A549 (cell line): ENCODE data around the gene DENND6A.

ENCODE experiments used
- CHD4 ChIP-seq: fragments of 200-600 bp; sonication (generic); IDR thresholded peaks from 2 replicates; pipeline ENCODE4 v1.6.1; 2016; ENCODE audit warnings: antibody characterized with exemption, mild to moderate bottlenecking, borderline replicate concordance
- CTCF ChIP-seq: fragments of >200 bp; sonication (Bioruptor Twin); formaldehyde crosslinking; IDR thresholded peaks from 3 replicates; pipeline ENCODE4 v1.5.1; 2016
- EP300 ChIP-seq, 2 experiments: fragments of >200 bp; sonication (Bioruptor Twin); formaldehyde crosslinking; IDR thresholded peaks; 2 replicates in 1 of 2; 3 replicates in 1 of 2; pipeline ENCODE4 v1.6.1; 2016 to 2017
- ESRRA ChIP-seq: fragments of 150-350 bp; IDR thresholded peaks from 2 replicates; pipeline ENCODE4 v1.6.1; 2014; ENCODE audit warnings: mild to moderate bottlenecking, low read length, borderline replicate concordance
- MAX ChIP-seq: IDR thresholded peaks from 2 replicates; pipeline ENCODE4 v1.6.1; 2012
- MYC ChIP-seq: IDR thresholded peaks from 2 replicates; pipeline ENCODE4 v1.6.1; 2012; ENCODE audit warnings: mild to moderate bottlenecking, inconsistent platforms, low read length, improper control_type of control experiment, borderline replicate concordance
- NR3C1 ChIP-seq: fragments of >200 bp; sonication (Bioruptor Twin); formaldehyde crosslinking; IDR thresholded peaks from 3 replicates; pipeline ENCODE4 v1.6.1; 2017
- POLR2A ChIP-seq: IDR thresholded peaks from 2 replicates; pipeline ENCODE4 v1.6.1; 2012; ENCODE audit warnings: mild to moderate bottlenecking, low read length
- RAD21 ChIP-seq, 2 experiments: fragments of >200 bp in 1 of 2; sonication (Bioruptor Twin) in 1 of 2; formaldehyde crosslinking in 1 of 2; IDR thresholded peaks in 1 of 2; conservative IDR thresholded peaks in 1 of 2; 2 replicates in 1 of 2; 3 replicates in 1 of 2; pipeline ENCODE4 v1.6.1; 2012 to 2018; ENCODE audit warnings: inconsistent platforms in 1 of 2
- RFX5 ChIP-seq: fragments of 450-650 bp; IDR thresholded peaks from 2 replicates; pipeline ENCODE4 v1.7.1; 2014; ENCODE audit warnings: antibody characterized with exemption, mild to moderate bottlenecking, moderate library complexity
- SREBF2 ChIP-seq: fragments of 450-650 bp; IDR thresholded peaks from 2 replicates; pipeline ENCODE4 v1.6.1; 2014; ENCODE audit warnings: mild to moderate bottlenecking, moderate library complexity
- ZFP36 ChIP-seq: fragments of 450-650 bp; IDR thresholded peaks from 2 replicates; pipeline ENCODE4 v1.6.1; 2014; ENCODE audit warnings: borderline replicate concordance; ENCODE audit not compliant: partially characterized antibody
- TF ChIP-seq, protein P1 (sequence below): fragments of >200 bp; sonication (Bioruptor Twin); formaldehyde crosslinking; IDR thresholded peaks from 3 replicates; pipeline ENCODE4 v1.6.1; 2016

GRCh38 chr3:57689367-57690053 is 3.4 kb downstream of the DENND6A start:
- no peak for TF ChIP-seq MAX
- TF ChIP-seq CTCF: no peak
- no peak for TF ChIP-seq NR3C1
- TF ChIP-seq RFX5: no peak
- no peak for TF ChIP-seq RAD21 (conservative IDR thresholded peaks at IDR 0.05 in 1 of 2, IDR thresholded peaks at IDR 0.05 in 1 of 2)
- TF ChIP-seq EP300 (IDR thresholded peaks at IDR 0.05): no peak
- no peak for TF ChIP-seq ZFP36
- no peak for TF ChIP-seq SREBF2
- no peak for TF ChIP-seq POLR2A
- TF ChIP-seq MYC: no peak
- no peak for TF ChIP-seq ESRRA
- TF ChIP-seq, protein P1, sequence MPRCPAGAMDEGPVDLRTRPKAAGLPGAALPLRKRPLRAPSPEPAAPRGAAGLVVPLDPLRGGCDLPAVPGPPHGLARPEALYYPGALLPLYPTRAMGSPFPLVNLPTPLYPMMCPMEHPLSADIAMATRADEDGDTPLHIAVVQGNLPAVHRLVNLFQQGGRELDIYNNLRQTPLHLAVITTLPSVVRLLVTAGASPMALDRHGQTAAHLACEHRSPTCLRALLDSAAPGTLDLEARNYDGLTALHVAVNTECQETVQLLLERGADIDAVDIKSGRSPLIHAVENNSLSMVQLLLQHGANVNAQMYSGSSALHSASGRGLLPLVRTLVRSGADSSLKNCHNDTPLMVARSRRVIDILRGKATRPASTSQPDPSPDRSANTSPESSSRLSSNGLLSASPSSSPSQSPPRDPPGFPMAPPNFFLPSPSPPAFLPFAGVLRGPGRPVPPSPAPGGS: no peak
- TF ChIP-seq CHD4: no peak
